GM23248 (cell line): ENCODE results near the gene LSS. TPM values are rescaled to one million over a fixed set of nuclear protein-coding genes. Genes with fewer than 3 reads are reported as not detected.

Experiments
- DNase-seq: peaks from one replicate; pipeline ENCODE4 v3.0.0-alpha.2; 2015
- H2AFZ ChIP-seq: fragments of 200-600 bp; sonication (generic); 2 replicates; pipeline ENCODE4 v1.6.1; 2016; ENCODE audit warnings: antibody characterized with exemption
- H3F3A ChIP-seq: fragments of 200-600 bp; sonication (generic); 2 replicates; pipeline ENCODE4 v1.6.1; 2016; ENCODE audit warnings: mild to moderate bottlenecking, antibody characterized with exemption, mixed run types; ENCODE audit not compliant: insufficient read depth
- H3K27ac ChIP-seq: fragments of 200-600 bp; sonication (generic); 2 replicates; pipeline ENCODE4 v1.5.1; 2016; ENCODE audit warnings: mild to moderate bottlenecking
- H3K27me3 ChIP-seq: fragments of 200-600 bp; sonication (generic); replicated peaks from 2 replicates; pipeline ENCODE4 v1.6.1; 2016; ENCODE audit warnings: mild to moderate bottlenecking; ENCODE audit not compliant: insufficient read depth
- H3K36me3 ChIP-seq: fragments of 200-600 bp; sonication (generic); 2 replicates; pipeline ENCODE4 v1.6.1; 2016; ENCODE audit warnings: low read depth, mild to moderate bottlenecking
- H3K4me1 ChIP-seq: fragments of 200-600 bp; sonication (generic); 2 replicates; pipeline ENCODE4 v1.6.1; 2016; ENCODE audit warnings: mild to moderate bottlenecking; ENCODE audit not compliant: insufficient read depth
- H3K4me2 ChIP-seq: fragments of 200-600 bp; sonication (generic); one replicate; pipeline ENCODE4 v1.6.1; 2016; ENCODE audit warnings: mild to moderate bottlenecking; ENCODE audit not compliant: unreplicated experiment
- H3K4me3 ChIP-seq: fragments of 200-600 bp; sonication (generic); 2 replicates; pipeline ENCODE4 v1.5.1; 2016; ENCODE audit warnings: mild to moderate bottlenecking
- H3K79me2 ChIP-seq: fragments of 200-600 bp; sonication (generic); 2 replicates; pipeline ENCODE4 v1.6.1; 2016; ENCODE audit warnings: mild to moderate bottlenecking; ENCODE audit not compliant: insufficient read depth
- H3K9ac ChIP-seq: fragments of 200-600 bp; sonication (generic); 2 replicates; pipeline ENCODE4 v1.6.1; 2016; ENCODE audit warnings: mild to moderate bottlenecking
- H3K9me2 ChIP-seq: fragments of 200-600 bp; sonication (generic); 2 replicates; pipeline ENCODE4 v1.6.1; 2016; ENCODE audit warnings: mixed run types, mild to moderate bottlenecking, moderate library complexity; ENCODE audit not compliant: insufficient read depth
- H3K9me3 ChIP-seq: fragments of 200-600 bp; sonication (generic); one replicate; pipeline ENCODE4 v1.6.1; 2017; ENCODE audit warnings: low read depth
- H4K20me1 ChIP-seq: fragments of 200-600 bp; sonication (generic); 2 replicates; pipeline ENCODE4 v1.6.0; 2016; ENCODE audit not compliant: insufficient read depth
- EZH2 ChIP-seq: fragments of 200-600 bp; sonication (generic); IDR thresholded peaks from 2 replicates; pipeline ENCODE4 v1.6.1; 2018; ENCODE audit warnings: antibody characterized with exemption, mild to moderate bottlenecking; ENCODE audit not compliant: insufficient read depth, poor library complexity, severe bottlenecking
- EZH2phosphoT487 ChIP-seq: fragments of 200-600 bp; sonication (generic); IDR thresholded peaks from 2 replicates; pipeline ENCODE4 v1.6.1; 2018; ENCODE audit warnings: antibody characterized with exemption, moderate library complexity, mild to moderate bottlenecking, low read depth; ENCODE audit not compliant: insufficient read depth
- WGBS, 2 experiments: methylation state at CpG; one replicate each; pipeline ENCODE4 v1.1.6; 2015 to 2017; ENCODE audit warnings: low lambda C conversion rate in 2 of 2, low coverage in 1 of 2; ENCODE audit errors: missing lambda C conversion rate in 2 of 2; 5-methylcytosine and 5-hydroxymethylcytosine counted together
- in situ Hi-C: fragments of 300-500 bp; cut with MboI; formaldehyde crosslinking; loops from 2 replicates; pipeline ENCODE4 v1.15.0; 2020
- polyA plus RNA-seq: library from polyadenylated mRNA; unstranded; fragments of >200 nt; fragmentation: Nextera tagmentation; extraction: Ambion mirVana; gene quantifications from 2 replicates; pipeline ENCODE4 v1.2.1, GENCODE V29; 2016
- total RNA-seq: library from RNA; depleted of rRNA; stranded (reverse); fragments of >200 nt; shearing (Covaris generic); gene quantifications from 2 replicates; pipeline ENCODE4 v1.2.3, GENCODE V29; 2014

The LSS gene
- total and polyA plus RNA-seq, 2 experiments from 2014 or later: 28.0 to 41.1 TPM

GRCh38 chr21:46206163-46207005 lies 22.2 kb downstream of the LSS start:
- Histone ChIP-seq H4K20me1 (no peaks in the 10 kb centered on the region), H3F3A (no peaks in the 10 kb centered on the region), H3K4me1 (no peaks in the 10 kb centered on the region), H3K4me3 (no peak overlapping the region), H3K9me3 (no peaks in the 10 kb centered on the region), H3K27me3 (no peaks in the 10 kb centered on the region), H3K79me2 (no peaks in the 10 kb centered on the region), H3K27ac (no peak overlapping the region), H3K4me2 (no peak overlapping the region), H2AFZ (no peak overlapping the region), H3K9me2 (no peaks in the 10 kb centered on the region), H3K36me3 (no peaks in the 10 kb centered on the region), H3K9ac (no peak overlapping the region)
- TF ChIP-seq EZH2phosphoT487 (no peak), EZH2 (no peak)
- DNase-seq: no peak
- in situ Hi-C loops: no loop called here
- WGBS, 2 experiments: 83 to 86% methylated on average over 24 of the region's 24 CpGs

GRCh38 chr21:46205766-46206162 lies 22.8 kb downstream of the LSS start:
- H3F3A ChIP-seq: 0 out of 2 replicates have a peak, but pooled peaks cover under 1% of the 10 kb centered on the region
- no peak overlapping the region for H3K4me3 ChIP-seq
- no peaks in the 10 kb centered on the region for H3K79me2 ChIP-seq
- no peaks in the 10 kb centered on the region for H3K4me1 ChIP-seq
- no peaks in the 10 kb centered on the region for H3K9me3 ChIP-seq
- no peaks in the 10 kb centered on the region for H3K9me2 ChIP-seq
- H3K36me3 ChIP-seq: no peaks in the 10 kb centered on the region
- WGBS, 2 experiments: 94 to 95% methylated on average over 16 of the region's 16 CpGs
- H3K27me3 ChIP-seq: no peaks in the 10 kb centered on the region
- no peaks in the 10 kb centered on the region for H4K20me1 ChIP-seq
- no peak overlapping the region for H3K27ac ChIP-seq
- no peak for DNase-seq
- in situ Hi-C loops: no loop called here
- no peak overlapping the region for H3K9ac ChIP-seq
- no peak overlapping the region for H3K4me2 ChIP-seq
- TF ChIP-seq EZH2 (no peak), EZH2phosphoT487 (no peak)
- H2AFZ ChIP-seq: no peak overlapping the region

- 89% methylated on average over 18 of the region's 18 CpGs for WGBS, 2 experiments
- in situ Hi-C loops: no loop called here
- H3K36me3 ChIP-seq: no peaks in the 10 kb centered on the region
- no peaks in the 10 kb centered on the region for H3K27me3 ChIP-seq
- H3K4me2 ChIP-seq: no peak overlapping the region
- no peaks in the 10 kb centered on the region for H3K79me2 ChIP-seq
- H3K27ac ChIP-seq: no peak overlapping the region
- H3F3A ChIP-seq: 0 out of 2 replicates have a peak, but pooled peaks cover 6% of the 10 kb centered on the region
- no peak overlapping the region for H2AFZ ChIP-seq
- no peak overlapping the region for H3K9ac ChIP-seq
- H3K9me3 ChIP-seq: no peaks in the 10 kb centered on the region
- TF ChIP-seq EZH2 (no peak), EZH2phosphoT487 (no peak)
- H4K20me1 ChIP-seq: no peaks in the 10 kb centered on the region
- H3K4me3 ChIP-seq: no peak overlapping the region
- H3K4me1 ChIP-seq: no peaks in the 10 kb centered on the region
- no peak for DNase-seq
- H3K9me2 ChIP-seq: no peaks in the 10 kb centered on the region
These were observed 23.4 kb downstream of the LSS start for GRCh38 chr21:46205166-46205565.

GRCh38 chr21:46203203-46203600 lies 25.4 kb downstream of the LSS start:
- no peaks in the 10 kb centered on the region for H3K4me1 ChIP-seq
- H3K79me2 ChIP-seq: no peaks in the 10 kb centered on the region
- H2AFZ ChIP-seq: no peak overlapping the region
- TF ChIP-seq EZH2phosphoT487: no peak
- no peak for TF ChIP-seq EZH2
- 94 to 96% methylated on average over 8 of the region's 8 CpGs for WGBS, 2 experiments
- no peak for DNase-seq
- H3K4me2 ChIP-seq: no peak overlapping the region
- peaks cover 8% of the 10 kb centered on the region; the same call in 1 of the 2 replicates for H3K36me3 ChIP-seq
- H3K9me3 ChIP-seq: no peaks in the 10 kb centered on the region
- no peaks in the 10 kb centered on the region for H3K9me2 ChIP-seq
- no peak overlapping the region for H3K9ac ChIP-seq
- no peaks in the 10 kb centered on the region for H3K27me3 ChIP-seq
- H4K20me1 ChIP-seq: no peaks in the 10 kb centered on the region
- H3K27ac ChIP-seq: no peak overlapping the region
- in situ Hi-C loops: no loop called here
- no peak overlapping the region for H3K4me3 ChIP-seq
- H3F3A ChIP-seq: 0 out of 2 replicates have a peak, but pooled peaks cover 8% of the 10 kb centered on the region
